H1 (cell line): Measurements from ENCODE around the gene DUSP9.

ENCODE experiments used
- CTCF ChIP-seq, 3 experiments: IDR thresholded peaks; 1 replicate in 2 of 3; 2 replicates in 1 of 3; pipeline versions ENCODE4 v1.5.1 to v1.6.1; 2011; ENCODE audit warnings: low read length in 3 of 3, mild to moderate bottlenecking in 3 of 3, inconsistent platforms in 2 of 3, low read depth in 1 of 3, moderate library complexity in 1 of 3; ENCODE audit not compliant: insufficient read depth in 1 of 3; ENCODE audit errors: control extremely low read depth in 1 of 3
- EP300 ChIP-seq, 2 experiments: IDR thresholded peaks; 1 replicate in 1 of 2; 2 replicates in 1 of 2; pipeline ENCODE4 v1.6.1; 2011 to 2012; ENCODE audit warnings: low read depth in 2 of 2, low read length in 2 of 2, mild to moderate bottlenecking in 2 of 2, borderline replicate concordance in 1 of 2, inconsistent platforms in 1 of 2, moderate library complexity in 1 of 2
- RAD21 ChIP-seq, 2 experiments: IDR thresholded peaks in 1 of 2; conservative IDR thresholded peaks in 1 of 2; 2 replicates each; pipeline ENCODE4 v1.6.1; 2011; ENCODE audit warnings: low read depth in 2 of 2, low read length in 2 of 2, improper control_type of control experiment in 1 of 2, inconsistent platforms in 1 of 2, mild to moderate bottlenecking in 1 of 2, moderate library complexity in 1 of 2
- RFX5 ChIP-seq: IDR thresholded peaks from 2 replicates; pipeline ENCODE4 v1.6.1; 2011; ENCODE audit warnings: low read depth, low read length, improper control_type of control experiment, borderline replicate concordance
- TBP ChIP-seq: IDR thresholded peaks from 2 replicates; pipeline ENCODE4 v1.6.1; 2011; ENCODE audit warnings: low read depth, low read length, improper control_type of control experiment
- TEAD4 ChIP-seq: IDR thresholded peaks from 2 replicates; pipeline ENCODE4 v1.6.1; 2012; ENCODE audit warnings: low read depth, low read length, inconsistent platforms, mixed read lengths

- no peak for TF ChIP-seq TEAD4
- no peak for TF ChIP-seq RAD21 (IDR thresholded peaks at IDR 0.05 in 1 of 2, conservative IDR thresholded peaks at IDR 0.05 in 1 of 2; ENCODE audit: low read depth in 2 of 2, low read length in 2 of 2)
- no peak for TF ChIP-seq CTCF (IDR thresholded peaks at IDR 0.05; ENCODE audit: control extremely low read depth in 1 of 3, insufficient read depth in 1 of 3, low read depth in 1 of 3, low read length in 3 of 3)
- TF ChIP-seq EP300 (IDR thresholded peaks at IDR 0.05; ENCODE audit: borderline replicate concordance in 1 of 2, low read depth in 2 of 2, low read length in 2 of 2): no peak
- no peak for TF ChIP-seq TBP
- TF ChIP-seq RFX5: no peak
These were observed 7.6 kb upstream of the DUSP9 start for GRCh38 chrX:153639177-153640044.
